HS-27A (cell line): ENCODE results near the gene QPRT.
A peak's percentile ranks its signal among the peaks of the same experiment; 100 is the strongest.
"Not testable (repeated sequence)": the region's sequence is repeated elsewhere in the genome, so short reads cannot be mapped to it uniquely, and the experiment has no call there.

Experiments used
- DNase-seq: peaks from one replicate; pipeline ENCODE4 v3.0.0-alpha.2; 2012; ENCODE audit warnings: low read depth, missing footprints

Gene QPRT

DNA sequence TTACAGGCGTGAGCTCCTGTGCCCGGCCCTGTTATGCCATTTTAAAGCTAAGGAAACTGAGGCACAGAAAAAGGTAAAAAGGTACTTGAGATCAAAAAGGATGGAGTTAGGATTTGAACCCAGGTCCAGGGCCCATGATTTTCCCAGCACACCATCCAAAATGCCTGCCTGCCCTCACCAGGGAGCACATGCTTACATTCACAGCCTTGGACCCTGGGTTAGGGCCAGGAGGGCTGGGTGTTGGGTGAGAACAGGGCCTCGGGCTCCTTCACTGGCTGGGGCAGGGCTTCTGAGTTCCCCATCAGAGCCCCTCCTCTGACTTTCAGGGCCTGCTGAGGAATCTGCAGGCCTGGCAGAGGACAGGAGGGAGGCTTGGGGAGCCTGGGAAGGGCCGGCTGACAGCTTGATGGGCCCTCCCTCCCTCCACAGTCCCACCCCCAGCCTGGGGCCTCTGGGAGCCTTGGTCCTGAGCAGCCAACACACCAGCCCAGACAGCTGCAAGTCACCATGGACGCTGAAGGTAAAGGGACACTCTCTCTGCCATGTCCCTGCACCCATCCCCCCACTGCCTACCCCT lies at the start of gene QPRT:
TSS of gene QPRT (plus strand) at position 490 of the 577 bp plus-strand sequence. CDS start at position 508, 18 bp downstream.
- DNase-seq, result no peak

DNA sequence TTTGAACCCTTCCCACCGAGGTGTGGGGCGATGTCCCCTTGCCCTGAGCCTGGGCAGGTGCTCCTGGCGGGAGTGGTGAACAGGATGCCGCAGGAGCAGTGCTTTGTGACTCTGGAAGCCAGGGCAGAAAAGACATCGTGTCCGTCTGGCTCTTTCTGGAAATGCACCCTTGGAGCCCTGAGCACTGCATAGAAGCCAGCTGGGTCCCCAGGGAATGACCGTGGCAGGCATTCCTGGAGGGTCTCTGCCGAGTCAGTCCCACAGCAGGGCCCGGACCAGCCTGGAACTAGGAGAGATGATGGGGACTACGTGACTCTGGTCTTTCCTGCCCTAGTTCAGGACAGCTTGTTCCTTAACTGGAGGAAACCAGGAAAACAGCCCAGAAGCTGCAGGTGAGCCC lies 49.7 kb upstream of the QPRT start:
- DNase-seq, result not testable (repeated sequence)

DNA sequence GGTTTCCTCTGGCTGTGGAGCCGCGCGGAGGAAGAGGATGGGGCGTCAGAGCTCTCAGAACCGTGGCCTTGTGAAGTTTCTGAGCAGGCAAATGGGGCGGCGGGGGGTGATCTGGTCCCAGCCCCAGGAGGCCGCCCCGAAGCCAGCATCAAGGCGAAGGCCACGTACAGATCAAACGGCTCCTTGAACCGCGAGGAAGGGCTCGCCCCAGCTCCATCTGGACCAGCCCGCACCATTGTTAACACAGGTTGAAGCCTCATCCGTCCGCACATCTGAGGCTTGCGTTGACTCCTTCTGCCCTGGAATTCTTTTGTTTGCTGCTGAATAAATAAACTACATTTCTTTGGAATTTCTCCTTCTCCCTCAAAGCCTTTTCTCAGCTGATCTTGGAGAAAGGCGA lies 47.3 kb upstream of the QPRT start:
- not testable (repeated sequence) for DNase-seq

DNA sequence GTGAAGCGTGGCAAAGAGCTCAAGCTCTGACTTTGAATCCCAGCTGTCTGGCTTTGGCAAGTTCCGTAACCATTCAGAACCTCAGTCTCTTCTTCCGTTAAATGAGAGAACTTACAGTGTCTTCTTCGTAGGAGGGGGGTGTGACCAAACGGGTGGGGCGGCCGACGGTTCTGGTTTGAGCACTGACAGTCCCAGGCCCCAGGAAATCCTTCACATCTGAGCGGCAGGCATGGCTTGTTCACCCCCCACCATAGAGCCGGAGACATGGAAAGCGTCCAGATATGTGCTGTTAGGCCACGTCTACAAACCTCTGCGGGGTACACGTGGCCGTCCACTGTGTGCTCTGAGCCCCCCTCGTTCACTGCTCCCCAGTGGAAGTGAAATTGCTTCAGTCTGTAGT lies 43.1 kb upstream of the QPRT start:
- not testable (repeated sequence) for DNase-seq

DNA sequence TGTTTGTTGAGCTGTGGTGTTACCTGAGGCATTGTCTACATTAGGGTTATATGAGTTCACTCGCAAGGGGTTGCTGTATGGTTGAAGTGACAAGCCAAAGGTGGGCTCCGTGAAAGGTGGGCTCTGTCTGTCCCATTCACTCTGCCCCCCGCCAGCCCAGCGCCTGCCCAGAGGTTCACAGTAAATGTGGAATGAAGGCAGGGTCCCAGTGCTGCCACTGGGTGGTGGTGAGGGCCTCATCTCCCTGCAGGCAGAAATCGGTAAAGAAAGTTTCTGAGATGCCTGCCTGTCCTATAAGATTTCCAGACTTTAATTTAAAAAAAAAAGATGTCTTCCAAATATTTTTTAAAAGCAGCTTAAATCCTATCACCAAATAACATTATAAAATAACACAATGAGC lies 42.6 kb upstream of the QPRT start:
- not testable (repeated sequence) for DNase-seq

DNA sequence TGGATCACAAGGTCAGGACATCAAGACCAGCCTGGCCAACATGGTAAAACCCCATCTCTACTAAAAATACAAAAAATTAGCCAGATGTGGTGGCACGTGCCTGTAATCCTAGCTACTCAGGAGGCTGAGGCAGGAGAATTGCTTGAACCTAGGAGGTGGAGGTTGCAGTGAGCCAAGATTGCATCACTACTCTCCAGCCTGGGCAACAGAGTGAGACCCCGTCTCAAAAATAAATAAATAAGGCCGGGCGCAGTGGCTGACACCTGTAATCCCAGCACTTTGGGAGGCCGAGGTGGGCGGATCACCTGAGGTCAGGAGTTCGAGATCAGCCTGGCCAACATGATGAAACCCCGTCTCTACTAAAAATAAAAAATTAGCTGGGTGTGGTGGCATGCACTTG lies 40.2 kb upstream of the QPRT start:
- DNase-seq, result not testable (repeated sequence)

DNA sequence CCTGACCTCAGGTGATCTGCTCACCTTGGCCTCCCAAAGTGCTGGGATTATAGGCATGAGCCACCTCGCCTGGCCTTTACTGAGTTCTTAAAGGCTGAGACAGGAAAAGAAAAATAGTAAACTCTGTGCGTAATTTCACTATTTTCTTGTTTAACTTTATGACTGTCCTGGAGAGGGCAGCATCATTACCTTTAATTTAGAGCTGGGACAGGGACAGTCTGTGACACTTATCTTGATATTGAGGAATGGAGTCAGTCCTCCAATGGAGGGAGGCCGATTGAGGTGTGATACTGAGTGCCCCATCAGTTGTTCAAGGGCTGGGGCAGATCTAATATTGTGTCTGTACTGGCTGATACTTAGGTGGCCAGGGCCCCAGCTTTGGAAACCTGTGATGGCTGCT lies 37.4 kb upstream of the QPRT start:
- DNase-seq, result no peak

DNA sequence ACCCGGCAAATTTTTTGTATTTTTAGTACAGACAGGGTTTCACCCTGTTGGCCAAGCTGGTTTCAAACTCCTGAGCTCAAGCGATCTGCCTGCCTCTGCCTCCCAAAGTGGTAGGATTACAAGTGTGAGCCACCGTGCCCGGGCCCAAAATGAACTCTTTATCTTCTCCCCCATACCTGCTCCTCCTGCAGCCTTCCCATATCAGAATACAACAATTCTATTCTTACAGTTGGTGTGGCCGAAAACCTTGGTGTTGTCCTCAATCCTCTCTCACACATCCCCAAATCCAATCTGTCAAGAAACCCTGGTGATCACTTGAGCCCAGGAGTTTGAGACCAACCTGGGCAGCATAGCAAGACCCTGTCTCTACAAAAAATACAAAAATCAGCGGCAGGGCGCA lies 35.4 kb upstream of the QPRT start:
- DNase-seq, result no peak

DNA sequence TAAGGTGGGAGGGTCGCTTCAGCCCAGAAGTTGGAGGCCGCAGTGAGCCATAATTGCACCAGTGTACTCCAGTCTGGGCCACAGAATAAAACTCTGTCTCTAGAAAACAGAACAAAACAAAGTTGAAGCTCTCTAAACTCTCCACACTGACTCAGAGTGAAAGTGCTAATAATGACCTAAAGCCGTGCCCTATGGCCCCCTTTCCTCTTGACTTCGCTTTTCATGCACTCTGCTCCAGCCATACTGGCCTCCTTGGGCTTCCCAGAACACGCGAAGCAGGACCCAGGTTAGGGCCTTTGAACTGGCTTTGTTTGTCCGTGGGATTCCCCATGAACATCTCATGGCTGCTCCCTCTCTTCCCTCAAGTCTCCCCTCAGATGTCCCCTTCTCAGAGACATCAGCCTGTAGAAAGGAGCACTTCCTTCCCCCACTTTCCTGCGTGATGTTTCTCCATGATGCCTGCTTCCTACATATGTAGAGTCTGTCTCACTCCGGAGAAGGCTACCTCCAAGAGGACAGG lies 34.6 kb upstream of the QPRT start:
- DNase-seq, result no peak

DNA sequence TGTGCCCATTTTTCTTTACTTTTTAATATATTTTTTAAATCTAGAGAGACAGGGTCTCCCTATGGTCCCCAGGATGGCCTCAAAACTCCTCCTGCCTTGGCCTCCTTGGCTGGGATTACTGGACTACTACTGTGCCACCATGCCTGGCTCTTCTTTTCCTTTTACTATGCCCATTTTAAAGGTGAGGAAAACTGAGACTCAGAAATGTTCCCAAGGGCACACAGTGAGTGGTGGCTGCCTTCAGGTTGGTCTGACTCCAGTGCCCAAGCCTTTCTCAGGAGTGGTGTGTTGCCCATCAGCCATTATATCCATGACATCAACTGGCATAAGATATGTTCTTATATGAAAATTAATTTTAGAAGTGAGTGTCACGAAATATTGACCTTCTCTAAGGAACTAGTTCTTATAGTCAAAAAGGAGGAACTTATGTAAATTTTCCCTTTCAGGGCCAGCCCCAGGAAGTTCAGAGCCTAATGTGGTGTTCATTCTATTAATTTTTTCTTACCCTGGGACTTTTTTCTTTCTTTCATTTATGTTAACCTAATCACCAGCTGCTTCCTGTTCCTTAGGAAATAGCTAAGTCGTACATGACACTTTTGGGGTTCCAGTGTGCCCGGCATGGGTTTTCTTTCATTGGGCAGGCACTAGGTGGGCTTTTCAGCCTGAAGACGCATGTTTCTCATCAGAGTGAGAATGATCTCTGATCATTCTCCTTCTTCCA lies 33.8 kb upstream of the QPRT start:
- DNase-seq, result no peak

DNA sequence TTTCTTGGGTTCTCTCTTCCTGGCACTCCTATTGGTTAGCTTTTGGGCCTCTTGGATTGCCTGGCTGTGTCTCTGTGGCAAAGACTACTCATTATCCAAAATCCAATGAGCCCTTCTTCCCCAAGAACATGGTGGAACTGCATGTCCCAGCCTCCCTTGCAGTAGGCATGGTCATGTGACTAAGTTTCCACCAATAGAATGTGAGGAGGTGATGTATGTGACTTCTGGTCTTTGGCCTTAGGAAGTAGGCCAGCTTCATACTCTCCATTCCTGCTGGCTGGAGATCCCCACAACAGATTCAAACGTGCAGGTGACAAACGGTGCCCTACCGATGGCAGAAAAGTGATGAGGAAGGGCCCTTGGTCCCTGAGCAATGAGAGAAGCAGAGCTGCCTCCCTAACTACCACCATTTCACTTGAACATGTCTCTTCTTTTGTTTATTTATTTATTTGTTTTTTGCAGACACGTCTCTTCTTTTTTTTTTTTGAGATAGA lies 33.2 kb upstream of the QPRT start:
- peak; percentile 4 for DNase-seq

DNA sequence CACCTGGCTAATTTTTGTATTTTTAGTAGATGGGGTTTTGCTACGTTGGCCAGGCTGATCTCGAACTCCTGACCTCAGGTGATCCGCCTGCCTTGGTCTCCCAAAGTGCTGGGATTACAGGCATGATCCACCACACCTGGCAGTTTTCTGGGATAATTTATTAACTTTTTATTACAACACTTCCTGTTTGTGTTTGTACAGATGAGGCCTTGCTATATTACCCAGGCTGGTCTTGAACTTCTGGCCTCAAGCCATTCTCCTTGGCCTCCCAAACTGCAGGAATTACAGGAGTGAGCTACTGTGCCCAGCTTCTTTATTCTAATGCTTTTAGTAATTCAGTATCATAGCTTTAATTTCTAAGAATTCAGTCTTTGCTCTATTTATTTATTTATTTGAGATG lies 32.0 kb upstream of the QPRT start:
- no peak for DNase-seq

DNA sequence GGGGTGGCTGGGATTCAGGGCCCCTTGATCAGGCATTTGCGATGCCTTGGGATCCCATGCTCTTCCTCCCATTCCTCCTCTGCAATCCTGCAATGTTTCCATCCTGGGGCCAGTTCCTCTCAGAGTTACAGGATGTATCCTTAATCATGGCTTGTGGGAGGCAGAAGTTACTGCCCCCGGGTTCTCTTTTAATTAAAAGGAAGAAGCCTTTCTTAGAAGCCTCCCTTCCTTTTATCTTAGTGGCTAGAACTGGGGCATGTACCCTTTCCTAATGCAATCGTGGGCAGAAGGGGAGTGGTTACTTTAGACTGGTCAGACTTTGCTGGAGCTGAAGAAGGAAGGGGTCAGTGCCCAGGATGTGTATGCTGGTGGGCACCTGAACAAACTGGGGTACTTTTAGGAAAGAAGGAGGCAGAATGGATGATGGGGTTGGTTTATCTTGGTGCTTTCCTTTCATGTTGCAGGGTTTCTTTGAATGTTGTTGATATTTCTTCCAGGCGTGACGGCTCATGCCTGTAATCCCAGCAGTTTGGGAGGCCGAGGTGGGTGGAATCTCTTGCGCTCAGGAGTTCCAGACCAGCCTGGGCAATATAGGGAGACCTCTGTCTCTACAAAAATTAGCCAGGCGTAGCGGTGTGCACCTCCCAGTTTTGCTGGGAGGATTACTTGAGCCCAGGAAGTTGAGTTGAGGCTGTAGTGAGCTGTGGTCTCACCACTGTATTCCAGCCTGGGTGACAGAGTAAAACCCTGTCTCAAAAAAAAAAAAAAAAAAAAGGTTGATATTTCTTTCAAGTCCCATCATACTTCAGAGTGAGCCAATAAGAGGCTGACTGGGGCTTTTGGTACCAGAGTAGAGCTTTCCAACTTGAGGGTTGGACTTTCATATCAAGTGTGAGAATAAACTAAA lies 29.1 kb upstream of the QPRT start:
- DNase-seq, result no peak

DNA sequence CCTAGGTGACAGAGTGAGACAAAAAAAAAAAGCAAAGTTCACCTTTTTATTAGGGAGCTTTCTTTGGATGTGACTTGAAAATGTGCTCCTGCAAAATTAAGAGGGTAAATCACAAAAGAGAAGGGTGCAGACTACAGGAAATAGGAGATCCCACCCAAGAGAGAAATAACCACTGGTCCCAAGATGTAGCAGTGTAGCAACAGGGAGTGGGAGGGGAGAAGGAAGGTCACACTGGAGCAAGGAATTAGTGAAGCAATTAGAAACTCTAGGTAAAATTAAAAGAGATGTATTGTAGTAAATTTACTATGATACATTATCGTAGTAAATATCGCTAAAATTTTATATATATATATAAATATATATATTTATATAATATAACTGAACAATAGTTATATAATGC lies 28.2 kb upstream of the QPRT start:
- DNase-seq, result no peak

DNA sequence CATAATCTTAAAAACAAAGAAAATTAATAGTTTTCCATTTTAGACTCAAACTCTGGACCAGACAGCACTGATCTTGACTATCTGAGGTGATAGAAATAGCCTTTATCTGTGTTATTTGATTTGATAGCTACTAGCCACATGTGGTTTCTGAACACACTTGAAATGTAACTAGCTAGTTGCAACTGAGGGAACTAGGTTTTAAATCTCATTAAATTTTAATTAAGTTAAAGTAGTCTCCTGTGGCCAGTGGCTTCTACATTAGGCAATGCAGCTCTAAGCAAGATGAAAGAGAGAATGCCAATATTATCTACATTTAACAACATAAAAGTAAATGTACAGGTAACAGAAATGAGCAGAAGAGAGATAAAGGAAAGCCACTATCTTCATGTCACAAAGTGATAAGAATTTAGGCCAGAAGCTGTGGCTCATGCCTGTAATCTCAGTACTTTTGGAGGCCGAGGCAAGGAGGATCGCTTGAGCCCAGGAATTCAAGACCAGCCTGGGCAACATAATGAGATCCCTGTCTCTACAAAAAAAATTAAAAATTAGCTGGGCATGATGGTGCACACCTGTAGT lies 27.1 kb upstream of the QPRT start:
- no peak for DNase-seq

DNA sequence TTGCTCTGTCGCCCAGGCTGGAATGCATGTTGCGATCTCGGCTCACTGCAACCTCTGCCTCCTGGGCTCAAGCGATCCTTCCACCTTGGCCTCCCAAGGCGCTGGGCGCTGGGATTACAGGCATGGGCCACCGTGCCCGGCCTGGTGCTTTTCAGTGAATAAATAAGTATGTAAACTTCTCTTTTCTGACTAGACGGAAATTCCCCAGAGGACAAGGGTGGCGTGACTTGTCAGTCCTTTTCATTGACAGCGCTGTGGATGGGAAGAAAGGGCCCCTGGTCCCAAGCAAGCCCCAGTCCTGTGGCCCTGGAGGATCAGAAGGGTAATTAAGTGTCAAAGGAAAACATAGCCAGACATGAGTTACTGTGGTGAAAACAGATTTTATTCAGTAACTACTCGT lies 25.5 kb upstream of the QPRT start:
- no peak for DNase-seq

DNA sequence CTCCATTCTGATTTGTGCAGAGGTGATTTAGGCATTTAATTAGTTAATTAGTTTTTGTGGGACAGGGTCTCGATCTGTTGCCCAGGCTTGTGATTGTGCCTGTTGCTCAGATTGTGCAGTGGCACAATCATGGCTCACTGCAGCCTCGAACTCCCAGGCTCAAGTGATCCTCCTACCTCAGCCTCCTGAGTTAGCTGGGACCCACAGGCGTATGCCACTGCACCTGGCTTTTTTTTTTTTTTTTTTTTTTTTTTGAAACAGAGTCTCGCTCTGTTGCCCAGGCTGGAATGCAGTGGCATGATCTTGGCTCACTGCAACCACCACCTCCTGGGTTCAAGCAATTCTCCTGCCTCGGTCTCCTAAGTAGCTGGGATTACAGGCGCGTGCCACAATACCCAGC lies 25.1 kb upstream of the QPRT start:
- DNase-seq, result not testable (repeated sequence)

DNA sequence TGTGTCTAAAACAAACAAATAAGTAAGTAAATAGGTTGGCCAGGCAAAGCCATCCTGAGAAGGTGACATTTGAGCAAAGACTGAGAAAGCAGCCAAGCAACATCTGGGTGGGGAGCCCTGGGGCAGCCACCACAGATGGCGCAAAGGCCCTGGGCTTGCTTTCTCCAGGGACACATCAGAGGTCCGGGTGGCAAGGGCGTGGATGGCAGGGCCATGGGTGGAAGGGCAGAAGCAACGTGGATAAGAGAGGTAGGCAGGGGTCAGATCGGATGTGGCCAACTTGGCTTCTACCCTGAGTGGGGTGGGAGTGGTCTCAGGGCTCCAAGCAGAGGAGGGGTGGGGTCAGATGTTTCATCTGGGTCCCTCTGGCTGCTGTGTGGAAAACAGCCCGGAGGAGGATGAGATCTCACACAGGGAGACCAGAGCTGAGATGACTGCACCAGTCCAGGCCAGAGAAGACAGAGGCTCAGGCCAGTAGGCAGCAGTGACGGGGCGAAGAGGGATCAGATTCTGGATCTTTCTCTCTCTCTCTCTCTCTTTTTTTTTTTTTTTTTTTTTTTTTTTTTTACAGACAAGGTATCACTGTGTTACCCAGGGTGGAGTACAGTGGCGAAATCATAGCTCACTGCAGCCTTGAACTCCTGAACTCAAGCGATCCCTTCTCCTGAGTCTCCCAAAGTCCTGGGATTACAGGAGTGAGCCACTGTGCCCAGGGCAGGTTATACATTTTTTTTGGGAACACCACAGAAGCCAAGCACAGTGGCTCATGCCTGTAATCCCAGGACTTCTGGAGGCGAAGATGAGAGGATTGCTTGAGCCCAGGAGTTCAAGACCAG lies 22.1 kb upstream of the QPRT start:
- no peak for DNase-seq

DNA sequence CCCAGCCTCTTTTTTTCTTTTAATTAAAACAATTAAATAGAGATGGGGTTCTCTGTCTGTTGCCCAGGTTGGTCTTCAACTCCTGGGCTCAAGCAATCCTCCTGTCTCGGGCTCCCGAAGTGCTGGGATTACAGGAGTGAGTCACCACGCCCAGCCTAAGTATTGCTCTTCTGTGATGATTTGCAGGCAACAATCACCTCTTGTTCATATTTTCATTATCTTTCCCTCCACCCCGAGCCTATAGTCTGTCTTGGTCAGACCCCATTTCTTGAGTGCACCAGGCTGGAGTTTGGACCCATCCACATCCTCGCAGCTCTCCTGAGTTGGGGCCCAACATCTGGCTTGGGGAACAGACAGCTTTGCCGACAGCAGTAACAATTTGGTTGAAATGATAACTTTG lies 20.3 kb upstream of the QPRT start:
- DNase-seq, result no peak

DNA sequence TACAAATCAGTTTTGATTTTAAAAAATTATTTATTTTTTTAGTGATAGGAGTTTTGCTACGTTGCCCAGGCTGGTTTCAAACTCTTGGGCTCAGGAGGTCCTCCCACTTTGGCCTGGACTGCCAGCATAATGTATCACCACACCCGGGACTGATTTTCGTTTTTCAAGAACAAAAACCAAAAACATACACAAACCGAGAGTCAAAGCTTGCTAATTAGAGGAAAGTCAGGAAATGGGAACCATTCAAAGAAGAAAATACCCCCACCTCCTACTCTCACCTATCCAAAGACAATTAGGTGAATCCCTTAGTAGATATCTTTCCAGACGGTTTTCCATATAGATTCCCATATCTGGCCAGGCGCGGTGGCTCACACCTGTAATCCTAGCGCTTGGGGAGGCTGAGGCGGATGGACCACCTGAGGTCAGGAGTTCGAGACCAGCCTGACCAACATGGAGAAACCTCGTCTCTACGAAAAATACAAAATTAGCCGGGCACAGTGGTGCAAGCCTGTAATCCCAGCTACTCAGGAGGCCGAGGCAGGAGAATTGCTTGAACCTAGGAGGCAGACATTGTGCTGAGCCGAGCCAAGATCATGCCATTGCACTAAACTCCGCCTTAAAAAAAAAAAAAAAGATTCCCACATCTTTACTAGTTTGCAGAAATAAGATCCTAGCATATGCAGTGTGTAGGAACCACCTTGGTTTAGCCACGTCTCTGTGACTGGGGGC lies 16.8 kb upstream of the QPRT start:
- no peak for DNase-seq

DNA sequence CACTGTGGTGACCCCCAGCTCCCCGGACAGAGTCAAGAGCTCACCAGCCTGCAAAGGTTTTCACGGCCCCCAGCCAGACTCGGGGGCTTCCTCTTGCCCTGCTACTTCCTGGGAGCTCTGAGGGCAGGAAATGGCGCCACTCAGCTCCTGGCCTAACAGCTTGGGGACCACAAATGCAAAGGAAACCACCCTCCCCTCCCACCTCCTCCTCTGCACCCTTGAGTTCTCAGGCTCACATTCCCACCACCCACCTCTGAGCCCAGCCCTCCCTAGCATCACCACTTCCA lies 16.3 kb upstream of the QPRT start:
- no peak for DNase-seq
